A549 (cell line): Measurements from ENCODE around the gene FERD3L. TPM values are rescaled to one million over a fixed set of nuclear protein-coding genes. Genes with fewer than 3 reads are reported as not detected.
A peak's percentile ranks its signal among the peaks of the same experiment; 100 is the strongest.

Experiments used
- ATAC-seq, 2 experiments: fragments of 200-7000 bp in 1 of 2; fragments of >200 bp in 1 of 2; cut with Nextera tagmentation in 1 of 2; cut with Tn5 transposase in 1 of 2; 3 replicates each; pipeline versions ENCODE4 v1.8.0 to v1.9.1; 2018 to 2020; ENCODE audit warnings: mild to moderate bottlenecking in 1 of 2, moderate library complexity in 1 of 2
- CTCF ChIA-PET: fragments of 300-600 bp; sonication (Branson Sonifier 250); formaldehyde crosslinking; extraction: SDS; loops from one replicate; lab custom pipeline; 2021; ENCODE audit warnings: antibody characterized with exemption, inconsistent platforms; lab: Yijun Ruan, JAX
- POLR2A ChIA-PET: fragments of 350-600 bp; formaldehyde crosslinking; extraction: SDS; loops from one replicate; lab custom pipeline; 2021; ENCODE audit warnings: antibody characterized with exemption, inconsistent platforms; lab: Yijun Ruan, JAX
- DNase-seq, 2 experiments: peaks; one replicate each; pipeline versions ENCODE4 v3.0.0 to v3.0.0-alpha.2; 2011 to 2016; ENCODE audit warnings: low read depth in 1 of 2, low spot score in 1 of 2
- FAIRE-seq: peaks from 2 replicates; lab custom pipeline; 2011; peaks lifted over from hg19 to GRCh38; lab: Jason Lieb, UNC
- H3K27ac ChIP-seq, 2 experiments: fragments of >200 bp; sonication (Bioruptor Twin); formaldehyde crosslinking; 3 replicates each; pipeline ENCODE4 v1.5.1; 2016 to 2017
- H3K4me1 ChIP-seq: fragments of >200 bp; sonication (Bioruptor Twin); formaldehyde crosslinking; 3 replicates; pipeline ENCODE4 v1.6.1; 2016
- H3K4me2 ChIP-seq: fragments of >200 bp; sonication (Bioruptor Twin); formaldehyde crosslinking; 3 replicates; pipeline ENCODE4 v1.6.1; 2016
- H3K4me3 ChIP-seq: fragments of >200 bp; sonication (Bioruptor Twin); formaldehyde crosslinking; 3 replicates; pipeline ENCODE4 v1.5.1; 2016
- H3K9me3 ChIP-seq: fragments of >200 bp; sonication (Bioruptor Twin); formaldehyde crosslinking; 3 replicates; pipeline ENCODE4 v1.6.1; 2016
- EHF ChIP-seq: fragments of 250-450 bp; sonication (Bioruptor Pico); IDR thresholded peaks from 2 replicates; pipeline ENCODE4 v1.5.0; 2020; ENCODE audit warnings: mild to moderate bottlenecking
- FOXS1 ChIP-seq: fragments of 250-450 bp; sonication (Bioruptor Pico); IDR thresholded peaks from 2 replicates; pipeline ENCODE4 v1.5.0; 2020; ENCODE audit warnings: mild to moderate bottlenecking, moderate library complexity
- KDM1A ChIP-seq: fragments of 200-600 bp; sonication (generic); IDR thresholded peaks from 2 replicates; pipeline ENCODE4 v1.6.1; 2016; ENCODE audit warnings: low read depth, mild to moderate bottlenecking
- MAZ ChIP-seq: fragments of 150-350 bp; IDR thresholded peaks from 2 replicates; pipeline ENCODE4 v1.6.1; 2014; ENCODE audit warnings: antibody characterized with exemption, low read depth, low read length, borderline replicate concordance
- MYC ChIP-seq: IDR thresholded peaks from 2 replicates; pipeline ENCODE4 v1.6.1; 2012; ENCODE audit warnings: mild to moderate bottlenecking, inconsistent platforms, low read length, improper control_type of control experiment, borderline replicate concordance
- NFE2L2 ChIP-seq: fragments of 150-350 bp; conservative IDR thresholded peaks from 2 replicates; pipeline ENCODE4 v1.6.1; 2014; ENCODE audit warnings: low read length
- NR3C1 ChIP-seq: fragments of >200 bp; sonication (Bioruptor Twin); formaldehyde crosslinking; IDR thresholded peaks from 3 replicates; pipeline ENCODE4 v1.6.1; 2017
- PHF8 ChIP-seq: fragments of 200-600 bp; sonication (generic); IDR thresholded peaks from 2 replicates; pipeline ENCODE4 v1.6.1; 2016; ENCODE audit warnings: low read depth, mild to moderate bottlenecking, antibody characterized with exemption, moderate library complexity, borderline replicate concordance
- POLR2AphosphoS2 ChIP-seq: conservative IDR thresholded peaks from 2 replicates; pipeline ENCODE4 v1.6.1; 2012; ENCODE audit warnings: low read length, improper control_type of control experiment, inconsistent platforms
- RARB ChIP-seq: fragments of 250-450 bp; sonication (Bioruptor Pico); IDR thresholded peaks from 2 replicates; pipeline ENCODE4 v1.8.0; 2021; ENCODE audit warnings: mild to moderate bottlenecking, moderate library complexity
- RCOR1 ChIP-seq: fragments of 150-350 bp; IDR thresholded peaks from 2 replicates; pipeline ENCODE4 v1.6.1; 2014; ENCODE audit warnings: antibody characterized with exemption, low read length, low read depth
- RFX5 ChIP-seq: fragments of 450-650 bp; IDR thresholded peaks from 2 replicates; pipeline ENCODE4 v1.7.1; 2014; ENCODE audit warnings: antibody characterized with exemption, mild to moderate bottlenecking, moderate library complexity
- RNF2 ChIP-seq: fragments of 200-600 bp; sonication (generic); IDR thresholded peaks from 2 replicates; pipeline ENCODE4 v1.6.1; 2016; ENCODE audit warnings: low read depth, mild to moderate bottlenecking, antibody characterized with exemption, moderate library complexity, borderline replicate concordance
- ZSCAN20 ChIP-seq: fragments of 250-450 bp; sonication (Bioruptor Pico); IDR thresholded peaks from 2 replicates; pipeline ENCODE4 v1.8.0; 2022; ENCODE audit warnings: mild to moderate bottlenecking, moderate library complexity
- WGBS: methylation state at CpG from one replicate; pipeline ENCODE4 v1.1.6; 2017; ENCODE audit errors: missing lambda C conversion rate; 5-methylcytosine and 5-hydroxymethylcytosine counted together
- polyA plus RNA-seq, 4 experiments: library from polyadenylated mRNA; depleted of rRNA in 3 of 4; stranded (reverse); fragments of >200 nt; fragmentation: RNase III in 1 of 4; extraction: RNeasy Plus Mini Kit Qiagen cat#74134 plus additional on column Dnase treatment in 1 of 4; gene quantifications; 2 replicates in 3 of 4; 3 replicates in 1 of 4; pipeline ENCODE4 v1.2.3, GENCODE V29; 2011 to 2017
- TF ChIP-seq, protein P1 (sequence below): fragments of >200 bp; sonication (Bioruptor Twin); formaldehyde crosslinking; IDR thresholded peaks from 3 replicates; pipeline ENCODE4 v1.5.1; 2016
- TF ChIP-seq, protein P2 (sequence below): IDR thresholded peaks from 2 replicates; pipeline ENCODE4 v1.6.1; 2012
- TF ChIP-seq, protein P3 (sequence below): fragments of 250-450 bp; sonication (Bioruptor Pico); IDR thresholded peaks from 2 replicates; pipeline ENCODE4 v1.5.0; 2021; ENCODE audit warnings: mild to moderate bottlenecking, moderate library complexity, borderline replicate concordance
- TF ChIP-seq, protein P4 (sequence below): IDR thresholded peaks from 2 replicates; pipeline ENCODE4 v1.6.1; 2012
- TF ChIP-seq, protein P5 (sequence below): fragments of 200-600 bp; sonication (generic); IDR thresholded peaks from 2 replicates; pipeline ENCODE4 v1.6.1; 2016; ENCODE audit warnings: antibody characterized with exemption, mild to moderate bottlenecking, moderate library complexity
- TF ChIP-seq, protein P6 (sequence below): fragments of 150-350 bp; IDR thresholded peaks from 2 replicates; pipeline ENCODE4 v1.6.1; 2014; ENCODE audit warnings: low read depth, mild to moderate bottlenecking, low read length

The FERD3L gene
- polyA plus RNA-seq, 2 of the 4 experiments (the other 2 are of a cell fraction), result not detected

DNA sequence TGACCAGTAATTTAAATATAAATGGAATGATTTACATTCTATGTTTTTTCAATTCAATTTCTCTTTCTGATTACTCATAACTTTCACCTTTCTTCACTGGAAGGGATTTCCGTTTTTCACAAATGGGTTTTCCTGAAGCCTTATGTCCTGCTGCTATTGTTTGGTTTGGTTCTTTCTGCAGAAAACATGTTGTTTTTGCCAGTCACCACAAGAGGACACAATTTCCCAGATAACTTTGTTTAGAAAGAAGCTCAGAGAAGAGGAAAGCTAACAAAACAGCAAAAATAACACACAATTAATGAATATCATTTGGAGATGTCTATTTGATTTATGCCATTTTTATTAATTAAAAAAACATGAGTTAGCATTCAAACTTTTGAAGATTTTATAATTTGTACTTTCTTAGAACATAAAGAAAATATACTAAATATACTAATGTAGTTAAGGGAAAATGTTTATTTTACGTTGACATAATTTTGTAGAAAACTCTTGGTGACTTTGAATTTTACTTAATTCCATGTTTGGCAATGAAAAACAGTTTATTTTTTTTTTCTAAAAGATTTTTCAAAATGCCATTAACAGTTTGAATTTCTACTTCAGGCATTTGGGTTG, 23.1 kb downstream of the FERD3L start (continued):
- TF ChIP-seq, protein P1, sequence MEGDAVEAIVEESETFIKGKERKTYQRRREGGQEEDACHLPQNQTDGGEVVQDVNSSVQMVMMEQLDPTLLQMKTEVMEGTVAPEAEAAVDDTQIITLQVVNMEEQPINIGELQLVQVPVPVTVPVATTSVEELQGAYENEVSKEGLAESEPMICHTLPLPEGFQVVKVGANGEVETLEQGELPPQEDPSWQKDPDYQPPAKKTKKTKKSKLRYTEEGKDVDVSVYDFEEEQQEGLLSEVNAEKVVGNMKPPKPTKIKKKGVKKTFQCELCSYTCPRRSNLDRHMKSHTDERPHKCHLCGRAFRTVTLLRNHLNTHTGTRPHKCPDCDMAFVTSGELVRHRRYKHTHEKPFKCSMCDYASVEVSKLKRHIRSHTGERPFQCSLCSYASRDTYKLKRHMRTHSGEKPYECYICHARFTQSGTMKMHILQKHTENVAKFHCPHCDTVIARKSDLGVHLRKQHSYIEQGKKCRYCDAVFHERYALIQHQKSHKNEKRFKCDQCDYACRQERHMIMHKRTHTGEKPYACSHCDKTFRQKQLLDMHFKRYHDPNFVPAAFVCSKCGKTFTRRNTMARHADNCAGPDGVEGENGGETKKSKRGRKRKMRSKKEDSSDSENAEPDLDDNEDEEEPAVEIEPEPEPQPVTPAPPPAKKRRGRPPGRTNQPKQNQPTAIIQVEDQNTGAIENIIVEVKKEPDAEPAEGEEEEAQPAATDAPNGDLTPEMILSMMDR, result peak; percentile 71
- TF ChIP-seq ZSCAN20 (CRISPR knock-in tag), result no peak

DNA sequence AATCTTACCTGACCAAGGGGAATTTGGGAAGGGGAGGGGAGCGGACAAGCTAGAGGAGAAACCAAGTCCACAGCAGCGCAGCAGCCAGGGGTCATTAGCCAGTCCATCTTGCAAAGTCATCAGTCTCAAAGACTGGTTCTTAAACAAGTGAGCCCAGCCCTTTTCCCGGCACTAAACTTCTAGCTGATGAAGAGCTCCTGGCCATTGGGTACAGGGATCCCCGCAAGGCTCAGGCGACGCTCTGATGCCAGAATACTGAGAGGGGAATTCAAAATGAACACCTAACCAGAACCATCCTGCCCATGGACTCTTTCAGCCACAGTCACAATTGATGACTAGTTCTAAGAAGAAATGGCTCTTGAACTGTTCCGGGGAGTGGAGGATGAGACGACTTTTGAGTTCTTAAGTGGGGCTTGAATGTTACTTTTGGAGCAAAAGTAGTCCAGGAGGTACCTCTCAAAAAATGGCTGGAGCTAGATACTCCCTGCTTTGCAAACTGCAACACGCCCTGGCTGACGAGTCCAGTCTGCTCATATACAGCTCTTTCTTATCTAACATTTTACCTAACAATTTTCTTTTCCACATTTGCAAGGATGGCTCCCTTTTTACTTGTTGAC, 25.2 kb downstream of the FERD3L start:
- no peak overlapping the region for H3K4me3 ChIP-seq
- no peaks in the 10 kb centered on the region for H3K9me3 ChIP-seq
- ATAC-seq (no peak), FAIRE-seq (no peak), DNase-seq (no peak)
- TF ChIP-seq NR3C1, result no peak
- TF ChIP-seq, protein P2, sequence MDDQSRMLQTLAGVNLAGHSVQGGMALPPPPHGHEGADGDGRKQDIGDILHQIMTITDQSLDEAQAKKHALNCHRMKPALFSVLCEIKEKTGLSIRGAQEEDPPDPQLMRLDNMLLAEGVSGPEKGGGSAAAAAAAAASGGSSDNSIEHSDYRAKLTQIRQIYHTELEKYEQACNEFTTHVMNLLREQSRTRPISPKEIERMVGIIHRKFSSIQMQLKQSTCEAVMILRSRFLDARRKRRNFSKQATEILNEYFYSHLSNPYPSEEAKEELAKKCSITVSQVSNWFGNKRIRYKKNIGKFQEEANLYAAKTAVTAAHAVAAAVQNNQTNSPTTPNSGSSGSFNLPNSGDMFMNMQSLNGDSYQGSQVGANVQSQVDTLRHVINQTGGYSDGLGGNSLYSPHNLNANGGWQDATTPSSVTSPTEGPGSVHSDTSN, result no peak
- TF ChIP-seq MAZ, result no peak
- TF ChIP-seq, protein P3, sequence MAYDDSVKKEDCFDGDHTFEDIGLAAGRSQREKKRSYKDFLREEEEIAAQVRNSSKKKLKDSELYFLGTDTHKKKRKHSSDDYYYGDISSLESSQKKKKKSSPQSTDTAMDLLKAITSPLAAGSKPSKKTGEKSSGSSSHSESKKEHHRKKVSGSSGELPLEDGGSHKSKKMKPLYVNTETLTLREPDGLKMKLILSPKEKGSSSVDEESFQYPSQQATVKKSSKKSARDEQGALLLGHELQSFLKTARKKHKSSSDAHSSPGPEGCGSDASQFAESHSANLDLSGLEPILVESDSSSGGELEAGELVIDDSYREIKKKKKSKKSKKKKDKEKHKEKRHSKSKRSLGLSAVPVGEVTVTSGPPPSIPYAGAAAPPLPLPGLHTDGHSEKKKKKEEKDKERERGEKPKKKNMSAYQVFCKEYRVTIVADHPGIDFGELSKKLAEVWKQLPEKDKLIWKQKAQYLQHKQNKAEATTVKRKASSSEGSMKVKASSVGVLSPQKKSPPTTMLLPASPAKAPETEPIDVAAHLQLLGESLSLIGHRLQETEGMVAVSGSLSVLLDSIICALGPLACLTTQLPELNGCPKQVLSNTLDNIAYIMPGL (CRISPR knock-in tag), result no peak
- TF ChIP-seq, protein P4, sequence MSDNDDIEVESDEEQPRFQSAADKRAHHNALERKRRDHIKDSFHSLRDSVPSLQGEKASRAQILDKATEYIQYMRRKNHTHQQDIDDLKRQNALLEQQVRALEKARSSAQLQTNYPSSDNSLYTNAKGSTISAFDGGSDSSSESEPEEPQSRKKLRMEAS, result no peak
- no peak for TF ChIP-seq FOXS1
- TF ChIP-seq PHF8, result no peak
- TF ChIP-seq, protein P5, sequence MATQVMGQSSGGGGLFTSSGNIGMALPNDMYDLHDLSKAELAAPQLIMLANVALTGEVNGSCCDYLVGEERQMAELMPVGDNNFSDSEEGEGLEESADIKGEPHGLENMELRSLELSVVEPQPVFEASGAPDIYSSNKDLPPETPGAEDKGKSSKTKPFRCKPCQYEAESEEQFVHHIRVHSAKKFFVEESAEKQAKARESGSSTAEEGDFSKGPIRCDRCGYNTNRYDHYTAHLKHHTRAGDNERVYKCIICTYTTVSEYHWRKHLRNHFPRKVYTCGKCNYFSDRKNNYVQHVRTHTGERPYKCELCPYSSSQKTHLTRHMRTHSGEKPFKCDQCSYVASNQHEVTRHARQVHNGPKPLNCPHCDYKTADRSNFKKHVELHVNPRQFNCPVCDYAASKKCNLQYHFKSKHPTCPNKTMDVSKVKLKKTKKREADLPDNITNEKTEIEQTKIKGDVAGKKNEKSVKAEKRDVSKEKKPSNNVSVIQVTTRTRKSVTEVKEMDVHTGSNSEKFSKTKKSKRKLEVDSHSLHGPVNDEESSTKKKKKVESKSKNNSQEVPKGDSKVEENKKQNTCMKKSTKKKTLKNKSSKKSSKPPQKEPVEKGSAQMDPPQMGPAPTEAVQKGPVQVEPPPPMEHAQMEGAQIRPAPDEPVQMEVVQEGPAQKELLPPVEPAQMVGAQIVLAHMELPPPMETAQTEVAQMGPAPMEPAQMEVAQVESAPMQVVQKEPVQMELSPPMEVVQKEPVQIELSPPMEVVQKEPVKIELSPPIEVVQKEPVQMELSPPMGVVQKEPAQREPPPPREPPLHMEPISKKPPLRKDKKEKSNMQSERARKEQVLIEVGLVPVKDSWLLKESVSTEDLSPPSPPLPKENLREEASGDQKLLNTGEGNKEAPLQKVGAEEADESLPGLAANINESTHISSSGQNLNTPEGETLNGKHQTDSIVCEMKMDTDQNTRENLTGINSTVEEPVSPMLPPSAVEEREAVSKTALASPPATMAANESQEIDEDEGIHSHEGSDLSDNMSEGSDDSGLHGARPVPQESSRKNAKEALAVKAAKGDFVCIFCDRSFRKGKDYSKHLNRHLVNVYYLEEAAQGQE, result no peak
- TF ChIP-seq KDM1A, result no peak
- TF ChIP-seq POLR2AphosphoS2, result no peak
- no peak for TF ChIP-seq RARB
- no peak for TF ChIP-seq RFX5
- TF ChIP-seq RNF2, result no peak
- TF ChIP-seq NFE2L2, result no peak
- TF ChIP-seq RCOR1, result no peak
- no peak for TF ChIP-seq MYC
- no peak for TF ChIP-seq EHF (CRISPR knock-in tag)
- TF ChIP-seq, protein P6, sequence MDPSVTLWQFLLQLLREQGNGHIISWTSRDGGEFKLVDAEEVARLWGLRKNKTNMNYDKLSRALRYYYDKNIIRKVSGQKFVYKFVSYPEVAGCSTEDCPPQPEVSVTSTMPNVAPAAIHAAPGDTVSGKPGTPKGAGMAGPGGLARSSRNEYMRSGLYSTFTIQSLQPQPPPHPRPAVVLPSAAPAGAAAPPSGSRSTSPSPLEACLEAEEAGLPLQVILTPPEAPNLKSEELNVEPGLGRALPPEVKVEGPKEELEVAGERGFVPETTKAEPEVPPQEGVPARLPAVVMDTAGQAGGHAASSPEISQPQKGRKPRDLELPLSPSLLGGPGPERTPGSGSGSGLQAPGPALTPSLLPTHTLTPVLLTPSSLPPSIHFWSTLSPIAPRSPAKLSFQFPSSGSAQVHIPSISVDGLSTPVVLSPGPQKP, result no peak
- ChIA-PET CTCF (interaction anchor here (0.7 to 4.7 kb wide), 6 partner anchors 10 to 546 kb away, joined by 3 to 25 read pairs (median 3); no protein-coding TSS in a partner anchor), POLR2A (no interaction called here)
- H3K27ac ChIP-seq, result no peak overlapping the region
- WGBS, result 52% methylated on average over 10 of the region's 10 CpGs
- no peak overlapping the region for H3K4me2 ChIP-seq
- no peaks in the 10 kb centered on the region for H3K4me1 ChIP-seq
